Measurements from ENCODE around the gene AXDND1. TPM values are rescaled to one million over a fixed set of nuclear protein-coding genes. Genes with fewer than 3 reads are reported as not detected.
A peak's percentile ranks its signal among the peaks of the same experiment; 100 is the strongest.

Gene AXDND1
- total RNA-seq, 5 donors from 2014 or later (not counting 1 experiment from before 2014, with no cell fraction given): 0.19 to 1.5 (median 0.77) TPM; not detected in 2

DNA sequence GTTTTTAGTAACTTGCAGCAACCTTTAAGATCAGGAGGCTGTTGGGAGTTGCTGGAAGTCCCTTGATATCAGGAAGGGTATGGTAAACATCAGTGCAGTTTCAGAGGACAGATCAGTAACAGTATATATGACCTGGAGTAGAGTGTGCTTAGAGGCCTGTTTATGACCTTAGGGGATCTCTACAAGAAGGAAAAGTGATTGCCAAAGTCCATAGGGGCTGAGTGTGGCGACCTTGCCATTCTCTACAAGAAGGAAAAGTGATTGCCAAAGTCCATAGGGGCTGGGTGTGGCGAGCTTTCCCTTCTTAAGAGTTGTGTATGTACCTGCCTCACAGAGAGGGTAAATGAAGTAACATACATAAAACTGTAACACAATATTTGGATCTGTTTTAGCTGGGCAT is 28.5 kb upstream of the AXDND1 start:
- H3K4me3 Mint-ChIP-seq: no peak overlapping the region
- DNase-seq (no peak), ATAC-seq (replicated peaks in 1 of 4) (no peak)
- ChIA-PET POLR2A (no interaction called here), CTCF (no interaction called here)
- H3K27me3 Mint-ChIP-seq: no peaks in the 10 kb centered on the region
- H3K36me3 Mint-ChIP-seq: peaks cover 31% of the 10 kb centered on the region
- Histone ChIP-seq H3K4me3 (ENCODE audit: control insufficient read depth in 1 of 2, extremely low read depth in 1 of 2, low read length in 1 of 2) (no peak overlapping the region), H3K4me1 (ENCODE audit: control insufficient read depth in 1 of 2, extremely low read depth in 1 of 2, insufficient read depth in 2 of 2, low read length in 2 of 2) (no peaks in the 10 kb centered on the region), H3K9me3 (no peaks in the 10 kb centered on the region), H3K27me3 (replicated peaks in 1 of 2; ENCODE audit: control insufficient read depth in 2 of 2, extremely low read depth in 1 of 2, insufficient read depth in 2 of 2, low read length in 1 of 2) (no peaks in the 10 kb centered on the region), H3K27ac (ENCODE audit: low read length) (no peak overlapping the region), H3K36me3 (ENCODE audit: control insufficient read depth in 2 of 2, extremely low read depth in 1 of 2, insufficient read depth in 1 of 2, low read length in 1 of 2) (peaks cover 11 to 30% of the 10 kb centered on the region in 2 donors)
- peaks cover 0 to 4% (median 2%) of the 10 kb centered on the region in 3 donors for H3K4me1 Mint-ChIP-seq
- no peaks in the 10 kb centered on the region for H3K9me3 Mint-ChIP-seq
- H3K27ac Mint-ChIP-seq: peak overlapping the region in 1 of 2 donors; percentile 53
- WGBS (ENCODE audit: insufficient coverage): no CpG with 5 or more reads among the region's 2 CpGs

DNA sequence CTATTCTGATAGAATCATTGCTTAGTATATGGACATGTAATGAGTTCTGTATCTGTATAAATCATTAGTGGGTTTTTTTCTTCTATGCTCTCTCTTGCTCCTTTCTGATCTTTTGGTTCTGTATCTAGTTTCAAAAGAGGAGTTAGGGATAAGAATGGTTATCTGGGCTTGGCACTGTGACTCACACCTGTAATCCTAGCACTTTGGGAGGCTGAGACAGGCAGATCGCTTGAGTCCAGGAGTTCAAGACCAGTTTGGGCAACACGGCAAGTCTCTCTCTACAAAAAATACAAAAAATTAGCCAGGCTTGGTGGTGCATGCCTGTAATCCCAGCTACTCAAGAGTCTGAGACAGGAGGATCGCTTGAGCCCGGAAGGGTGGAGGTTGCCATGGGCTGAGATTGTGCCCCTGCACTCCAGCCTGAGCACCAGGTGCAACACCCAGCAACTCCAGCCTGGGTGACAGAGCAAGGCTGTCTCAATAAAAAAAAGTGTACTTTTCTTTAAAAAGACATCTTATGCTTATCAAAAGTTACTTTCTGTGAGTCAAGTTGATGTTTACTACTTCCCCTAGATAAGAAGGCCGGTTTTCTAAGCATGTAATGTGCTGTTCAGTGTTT is 27.7 kb upstream of the AXDND1 start:
- no peak overlapping the region for H3K4me3 Mint-ChIP-seq
- Histone ChIP-seq H3K4me3 (ENCODE audit: control insufficient read depth in 1 of 2, extremely low read depth in 1 of 2, low read length in 1 of 2) (no peak overlapping the region), H3K4me1 (ENCODE audit: control insufficient read depth in 1 of 2, extremely low read depth in 1 of 2, insufficient read depth in 2 of 2, low read length in 2 of 2) (no peaks in the 10 kb centered on the region), H3K9me3 (no peaks in the 10 kb centered on the region), H3K27me3 (replicated peaks in 1 of 2; ENCODE audit: control insufficient read depth in 2 of 2, extremely low read depth in 1 of 2, insufficient read depth in 2 of 2, low read length in 1 of 2) (no peaks in the 10 kb centered on the region), H3K27ac (ENCODE audit: low read length) (no peak overlapping the region), H3K36me3 (ENCODE audit: control insufficient read depth in 2 of 2, extremely low read depth in 1 of 2, insufficient read depth in 1 of 2, low read length in 1 of 2) (peaks cover 11 to 36% of the 10 kb centered on the region in 2 donors)
- 100% methylated on average over 2 of the region's 5 CpGs for WGBS (ENCODE audit: insufficient coverage)
- H3K9me3 Mint-ChIP-seq: no peaks in the 10 kb centered on the region
- ATAC-seq (replicated peaks in 1 of 4) (no peak), DNase-seq (no peak)
- H3K27ac Mint-ChIP-seq: peak overlapping the region in 1 of 2 donors; percentile 62
- peaks cover 0 to 2% (median 0%) of the 10 kb centered on the region in 3 donors for H3K4me1 Mint-ChIP-seq
- ChIA-PET POLR2A (no interaction called here), CTCF (no interaction called here)
- no peaks in the 10 kb centered on the region for H3K27me3 Mint-ChIP-seq
- peaks cover 34% of the 10 kb centered on the region for H3K36me3 Mint-ChIP-seq

DNA sequence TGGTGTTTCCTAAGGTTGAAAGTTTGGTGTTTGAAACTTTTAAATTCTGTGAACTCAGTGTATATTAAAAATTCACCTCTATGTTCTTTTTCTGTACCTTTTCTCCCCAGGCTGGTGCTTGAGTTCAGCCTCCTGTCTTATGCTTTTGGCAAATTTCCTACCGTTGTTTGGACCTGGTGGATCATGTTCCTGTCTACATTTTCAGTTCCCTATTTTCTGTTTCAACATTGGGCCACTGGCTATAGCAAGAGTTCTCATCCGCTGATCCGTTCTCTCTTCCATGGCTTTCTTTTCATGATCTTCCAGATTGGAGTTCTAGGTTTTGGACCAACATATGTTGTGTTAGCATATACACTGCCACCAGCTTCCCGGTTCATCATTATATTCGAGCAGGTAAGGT is 24.9 kb upstream of the AXDND1 start:
- DNase-seq (no peak), ATAC-seq (replicated peaks in 1 of 4) (no peak)
- Histone ChIP-seq H3K27ac (ENCODE audit: low read length) (no peak overlapping the region), H3K4me1 (ENCODE audit: control insufficient read depth in 1 of 2, extremely low read depth in 1 of 2, insufficient read depth in 2 of 2, low read length in 2 of 2) (no peaks in the 10 kb centered on the region), H3K9me3 (no peaks in the 10 kb centered on the region), H3K4me3 (ENCODE audit: control insufficient read depth in 1 of 2, extremely low read depth in 1 of 2, low read length in 1 of 2) (no peak overlapping the region), H3K36me3 (ENCODE audit: control insufficient read depth in 2 of 2, extremely low read depth in 1 of 2, insufficient read depth in 1 of 2, low read length in 1 of 2) (peaks cover 7 to 49% of the 10 kb centered on the region in 2 donors), H3K27me3 (replicated peaks in 1 of 2; ENCODE audit: control insufficient read depth in 2 of 2, extremely low read depth in 1 of 2, insufficient read depth in 2 of 2, low read length in 1 of 2) (no peaks in the 10 kb centered on the region)
- no peak overlapping the region for H3K27ac Mint-ChIP-seq
- CTCF ChIA-PET: interaction anchor here in 1 of 2 donors (0.7 kb wide), 1 partner anchor 292 kb away, joined by 3 read pairs; no protein-coding TSS in a partner anchor
- H3K4me3 Mint-ChIP-seq: no peak overlapping the region
- H3K9me3 Mint-ChIP-seq: no peaks in the 10 kb centered on the region
- 100% methylated on average over 2 of the region's 5 CpGs for WGBS (ENCODE audit: insufficient coverage)
- peaks cover 41% of the 10 kb centered on the region for H3K36me3 Mint-ChIP-seq
- peaks cover 0 to 2% (median 0%) of the 10 kb centered on the region in 3 donors for H3K4me1 Mint-ChIP-seq
- POLR2A ChIA-PET: no interaction called here
- no peaks in the 10 kb centered on the region for H3K27me3 Mint-ChIP-seq

DNA sequence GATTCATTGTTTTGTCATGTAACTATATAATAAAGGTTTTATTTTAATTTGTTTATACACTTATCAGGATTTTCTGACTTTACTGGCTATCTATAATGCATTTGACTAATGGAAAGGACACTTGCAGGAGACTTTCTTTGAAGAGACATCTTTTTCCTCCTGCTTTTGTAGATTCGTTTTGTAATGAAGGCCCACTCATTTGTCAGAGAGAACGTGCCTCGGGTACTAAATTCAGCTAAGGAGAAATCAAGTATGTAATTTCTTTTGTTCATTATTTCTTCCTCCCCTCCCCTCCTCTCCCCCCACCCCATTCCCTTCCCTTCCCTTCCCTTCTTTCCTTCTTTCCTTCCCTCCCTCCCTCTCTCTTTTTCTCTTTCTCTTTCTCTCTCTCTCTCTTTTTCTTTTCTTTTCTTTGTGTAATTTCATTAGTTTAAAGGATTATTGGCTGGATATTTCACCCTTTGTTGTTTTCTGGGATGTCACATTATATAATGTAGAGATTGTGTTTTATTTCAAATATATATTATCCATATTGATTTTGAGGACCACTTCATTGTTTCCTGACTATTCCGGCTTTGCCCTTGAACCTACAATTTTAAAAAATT is 23.7 kb upstream of the AXDND1 start:
- WGBS (ENCODE audit: insufficient coverage): no CpG with 5 or more reads among the region's 4 CpGs
- DNase-seq (no peak), ATAC-seq (replicated peaks in 1 of 4) (no peak)
- H3K27ac Mint-ChIP-seq: no peak overlapping the region
- no peaks in the 10 kb centered on the region for H3K9me3 Mint-ChIP-seq
- no peaks in the 10 kb centered on the region for H3K27me3 ChIP-seq (replicated peaks in 1 of 2; ENCODE audit: control insufficient read depth in 2 of 2, extremely low read depth in 1 of 2, insufficient read depth in 2 of 2, low read length in 1 of 2)
- H3K9me3 ChIP-seq: no peaks in the 10 kb centered on the region
- H3K4me1 ChIP-seq (ENCODE audit: control insufficient read depth in 1 of 2, extremely low read depth in 1 of 2, insufficient read depth in 2 of 2, low read length in 2 of 2): no peaks in the 10 kb centered on the region
- H3K36me3 Mint-ChIP-seq: peaks cover 47% of the 10 kb centered on the region
- H3K4me1 Mint-ChIP-seq: peaks cover 0 to 2% (median 0%) of the 10 kb centered on the region in 3 donors
- H3K27me3 Mint-ChIP-seq: no peaks in the 10 kb centered on the region
- peaks cover 5 to 56% of the 10 kb centered on the region in 2 donors for H3K36me3 ChIP-seq (ENCODE audit: control insufficient read depth in 2 of 2, extremely low read depth in 1 of 2, insufficient read depth in 1 of 2, low read length in 1 of 2)
- ChIA-PET POLR2A (no interaction called here), CTCF (no interaction called here)
- H3K4me3 Mint-ChIP-seq: no peak overlapping the region
- H3K27ac ChIP-seq (ENCODE audit: low read length): no peak overlapping the region
- no peak overlapping the region for H3K4me3 ChIP-seq (ENCODE audit: control insufficient read depth in 1 of 2, extremely low read depth in 1 of 2, low read length in 1 of 2)

DNA sequence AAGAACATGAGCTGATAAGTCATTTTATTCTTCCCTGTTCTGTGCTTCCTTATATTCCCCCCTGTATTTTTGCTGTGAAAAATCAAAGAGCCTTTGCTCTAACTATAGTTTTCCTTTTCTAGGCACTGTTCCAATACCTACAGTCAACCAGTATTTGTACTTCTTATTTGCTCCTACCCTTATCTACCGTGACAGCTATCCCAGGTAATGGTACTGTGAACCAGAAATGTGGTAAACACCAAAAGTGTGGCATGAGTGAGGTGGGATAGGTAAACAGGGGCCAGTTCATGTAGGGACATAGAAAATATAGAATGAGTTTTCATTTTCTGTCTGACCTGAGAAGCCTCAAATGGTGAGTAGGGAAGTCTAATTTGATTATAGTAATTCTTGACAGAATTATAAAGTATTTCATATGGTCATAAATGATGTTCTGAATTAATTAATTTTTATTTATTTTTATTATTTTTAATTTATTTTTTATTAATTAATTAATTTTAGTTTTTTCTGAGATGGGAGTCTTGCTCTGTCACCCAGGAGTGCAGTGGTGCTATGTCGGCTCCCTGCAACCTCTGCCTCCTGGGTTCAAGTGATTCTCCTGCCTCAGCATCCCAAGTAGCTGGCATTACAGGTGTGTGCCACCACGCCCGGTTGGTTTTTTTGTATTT is 22.9 kb upstream of the AXDND1 start:
- 100% methylated on average over 3 of the region's 4 CpGs for WGBS (ENCODE audit: insufficient coverage)
- ChIA-PET POLR2A (no interaction called here), CTCF (no interaction called here)
- no peak overlapping the region for H3K4me3 ChIP-seq (ENCODE audit: control insufficient read depth in 1 of 2, extremely low read depth in 1 of 2, low read length in 1 of 2)
- H3K27ac ChIP-seq (ENCODE audit: low read length): no peak overlapping the region
- Mint-ChIP-seq H3K27ac (no peak overlapping the region), H3K27me3 (no peaks in the 10 kb centered on the region), H3K36me3 (peaks cover 49% of the 10 kb centered on the region), H3K4me3 (no peak overlapping the region), H3K9me3 (no peaks in the 10 kb centered on the region), H3K4me1 (peaks cover 0 to 2% (median 0%) of the 10 kb centered on the region in 3 donors)
- DNase-seq (no peak), ATAC-seq (replicated peaks in 1 of 4) (no peak)
- H3K36me3 ChIP-seq (ENCODE audit: control insufficient read depth in 2 of 2, extremely low read depth in 1 of 2, insufficient read depth in 1 of 2, low read length in 1 of 2): peaks cover 5 to 61% of the 10 kb centered on the region in 2 donors
- H3K4me1 ChIP-seq (ENCODE audit: control insufficient read depth in 1 of 2, extremely low read depth in 1 of 2, insufficient read depth in 2 of 2, low read length in 2 of 2): no peaks in the 10 kb centered on the region
- no peaks in the 10 kb centered on the region for H3K9me3 ChIP-seq
- no peaks in the 10 kb centered on the region for H3K27me3 ChIP-seq (replicated peaks in 1 of 2; ENCODE audit: control insufficient read depth in 2 of 2, extremely low read depth in 1 of 2, insufficient read depth in 2 of 2, low read length in 1 of 2)

DNA sequence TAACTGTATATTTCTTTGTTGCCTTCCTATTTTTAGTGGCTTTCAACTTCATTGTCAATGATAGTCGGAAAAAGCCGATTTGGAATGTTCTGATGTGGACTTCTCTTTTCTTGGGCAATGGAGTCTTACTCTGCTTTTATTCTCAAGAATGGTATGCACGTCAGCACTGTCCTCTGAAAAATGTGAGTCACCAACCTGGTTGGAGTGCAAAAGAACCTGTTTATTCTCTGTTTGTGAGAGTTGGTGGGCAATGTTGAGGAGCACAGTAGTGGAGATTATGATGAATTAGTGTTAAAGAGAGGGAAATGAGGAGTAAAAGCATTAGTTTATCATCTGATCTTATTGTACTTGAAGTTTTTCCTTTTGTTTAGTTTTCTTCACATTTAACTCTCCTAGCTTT is 14.5 kb upstream of the AXDND1 start:
- CTCF ChIA-PET: interaction anchor here in 1 of 2 donors (0.8 kb wide), 1 partner anchor 349 kb away, joined by 3 read pairs; no protein-coding TSS in a partner anchor
- peaks cover 0 to 51% of the 10 kb centered on the region in 2 donors for H3K36me3 ChIP-seq (ENCODE audit: control insufficient read depth in 2 of 2, extremely low read depth in 1 of 2, insufficient read depth in 1 of 2, low read length in 1 of 2)
- H3K27me3 ChIP-seq (replicated peaks in 1 of 2; ENCODE audit: control insufficient read depth in 2 of 2, extremely low read depth in 1 of 2, insufficient read depth in 2 of 2, low read length in 1 of 2): no peaks in the 10 kb centered on the region
- peaks cover 61% of the 10 kb centered on the region for H3K36me3 Mint-ChIP-seq
- 89% methylated on average over 3 of the region's 3 CpGs for WGBS (ENCODE audit: insufficient coverage)
- H3K4me1 Mint-ChIP-seq: peaks cover 0 to 5% (median 0%) of the 10 kb centered on the region in 3 donors
- H3K27ac ChIP-seq (ENCODE audit: low read length): no peak overlapping the region
- H3K4me3 ChIP-seq (ENCODE audit: control insufficient read depth in 1 of 2, extremely low read depth in 1 of 2, low read length in 1 of 2): no peak overlapping the region
- POLR2A ChIA-PET: no interaction called here
- peak overlapping the region in 1 of 2 donors; percentile 12 for H3K27ac Mint-ChIP-seq
- H3K4me3 Mint-ChIP-seq: no peak overlapping the region
- H3K9me3 Mint-ChIP-seq: no peaks in the 10 kb centered on the region
- no peaks in the 10 kb centered on the region for H3K27me3 Mint-ChIP-seq
- H3K4me1 ChIP-seq (ENCODE audit: control insufficient read depth in 1 of 2, extremely low read depth in 1 of 2, insufficient read depth in 2 of 2, low read length in 2 of 2): no peaks in the 10 kb centered on the region
- no peaks in the 10 kb centered on the region for H3K9me3 ChIP-seq
- DNase-seq: no peak
- ATAC-seq (replicated peaks in 1 of 4): no peak
